ENCODE measurements around the gene PPP1R10. TPM values are rescaled to one million over a fixed set of nuclear protein-coding genes. Genes with fewer than 3 reads are reported as not detected.
A peak's percentile ranks its signal among the peaks of the same experiment; 100 is the strongest.

PPP1R10 gene
- total and polyA plus RNA-seq, 2 of the 13 experiments (the other 11 are each of a cell fraction or from before 2014, with no cell fraction given), result 26.3 to 38.4 TPM

- peak; percentile 17; the same call in 1 of the 2 replicates for TF ChIP-seq CSRNP1 (CRISPR knock-in tag; IDR thresholded peaks at IDR 0.05)
- peak; percentile 93 for TF ChIP-seq MED13 (CRISPR knock-in tag; IDR thresholded peaks at IDR 0.05)
- TF ChIP-seq ZNF678 (CRISPR knock-in tag; IDR thresholded peaks at IDR 0.05), result peak; percentile 99
- TF ChIP-seq REL (CRISPR knock-in tag; conservative IDR thresholded peaks at IDR 0.05), result peak; percentile 98
- peak; percentile 95 for TF ChIP-seq THAP9 (CRISPR knock-in tag; IDR thresholded peaks at IDR 0.05; ENCODE audit: borderline replicate concordance)
- peak; percentile 92 for TF ChIP-seq GMEB1 (CRISPR knock-in tag; IDR thresholded peaks at IDR 0.05; ENCODE audit: borderline replicate concordance)
- TF ChIP-seq ATF1 (CRISPR knock-in tag; IDR thresholded peaks at IDR 0.05), result peak; percentile 80
- TF ChIP-seq ELF3 (CRISPR knock-in tag; IDR thresholded peaks at IDR 0.05), result peak; percentile 99
- TF ChIP-seq ATM (IDR thresholded peaks at IDR 0.05; ENCODE audit: borderline replicate concordance), result no peak
- TF ChIP-seq ZUFSP (CRISPR knock-in tag; IDR thresholded peaks at IDR 0.05; ENCODE audit: borderline replicate concordance), result no peak
- TF ChIP-seq RBM22 (optimal IDR thresholded peaks at IDR 0.05; ENCODE audit: low read length), result no peak
- TF ChIP-seq PAF1 (CRISPR knock-in tag; IDR thresholded peaks at IDR 0.05), result no peak
- TF ChIP-seq CCAR2 (optimal IDR thresholded peaks at IDR 0.05; ENCODE audit: low read depth, low read length), result no peak
- peak; percentile 89 for TF ChIP-seq FOXP1 (IDR thresholded peaks at IDR 0.05)
- TF ChIP-seq FOXP1 (CRISPR knock-in tag; IDR thresholded peaks at IDR 0.05), result peak; percentile 93
- peak in 1 of 2 experiments; percentile 26; a peak in 1 of 4 replicates for TF ChIP-seq EP300 (IDR thresholded peaks at IDR 0.05; ENCODE audit: low read depth in 2 of 2, low read length in 2 of 2)
- peak; percentile 66 for TF ChIP-seq EP300 (CRISPR knock-in tag; IDR thresholded peaks at IDR 0.05; ENCODE audit: borderline replicate concordance)
- peak; percentile 94; the same call in 1 of the 2 replicates for TF ChIP-seq ZNF136 (CRISPR knock-in tag; IDR thresholded peaks at IDR 0.05; ENCODE audit: low read depth)
- no peak for TF ChIP-seq ZNF577 (CRISPR knock-in tag; IDR thresholded peaks at IDR 0.05; ENCODE audit: borderline replicate concordance, low read depth)
- TF ChIP-seq ZNF607 (CRISPR knock-in tag; IDR thresholded peaks at IDR 0.05; ENCODE audit: borderline replicate concordance), result peak; percentile 99
- TF ChIP-seq ZNF691 (CRISPR knock-in tag; IDR thresholded peaks at IDR 0.05; ENCODE audit: borderline replicate concordance, low read depth), result peak; percentile 89; the same call in 1 of the 2 replicates
These were observed 45.8 kb downstream of the PPP1R10 start, which contains the start of gene ABCF1 (continued) for GRCh38 chr6:30571075-30571761.
